NCI-H146 treated with DMSO at 0.1 percent for 48 hours (cell line): Measurements from ENCODE around the gene DLST.

ENCODE experiments used
- DNase-seq: peaks from one replicate; lab custom pipeline; 2025; ENCODE audit not compliant: unreplicated experiment; lab: John Stamatoyannopoulos, UW

Gene DLST

DNA sequence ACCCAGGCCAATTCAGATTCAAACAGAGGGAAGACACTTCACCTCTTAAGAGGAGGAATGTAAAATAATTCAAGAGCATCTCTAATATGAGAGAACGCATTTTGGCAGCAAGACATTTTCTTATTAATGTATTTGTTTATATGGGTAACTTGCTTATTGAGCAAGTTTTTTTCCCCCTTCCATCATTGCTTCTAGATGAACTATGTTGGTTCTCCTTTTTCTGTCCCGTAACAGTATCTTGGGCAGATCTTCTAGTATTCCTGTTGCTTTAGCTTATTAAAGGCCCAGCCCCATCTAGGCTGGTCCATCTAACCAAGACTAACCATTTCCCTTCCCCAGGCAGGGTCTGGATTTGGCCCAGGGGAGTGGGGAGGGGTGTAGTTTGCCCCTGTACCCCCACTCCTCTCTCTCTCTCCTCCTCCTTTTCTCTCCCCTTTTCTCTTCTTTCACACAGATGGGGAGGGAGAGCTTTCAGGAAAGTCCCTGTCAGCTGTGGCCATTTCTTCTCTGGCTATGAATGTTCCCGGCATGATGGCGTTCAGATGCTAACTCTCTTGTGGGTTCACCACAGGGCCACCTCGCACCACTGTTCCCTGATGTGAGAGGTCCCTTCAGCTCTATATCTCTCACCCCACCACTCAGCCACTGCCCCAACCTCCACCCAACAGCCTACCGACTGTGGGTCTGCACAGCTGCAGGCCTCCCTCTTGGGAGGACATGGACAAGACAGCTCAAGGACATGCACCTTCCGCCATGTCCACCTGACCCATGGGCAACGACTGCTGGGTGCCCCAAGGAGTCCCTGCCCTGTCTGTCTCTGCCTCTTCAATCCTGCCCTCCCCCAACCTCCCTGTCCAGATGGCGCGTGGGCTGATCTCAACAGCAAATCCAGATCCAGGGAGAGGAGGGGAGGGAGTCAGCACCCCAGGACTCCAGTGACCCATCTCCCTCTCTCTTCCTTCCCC, 57.1 kb downstream of the DLST start:
- no peak for DNase-seq

DNA sequence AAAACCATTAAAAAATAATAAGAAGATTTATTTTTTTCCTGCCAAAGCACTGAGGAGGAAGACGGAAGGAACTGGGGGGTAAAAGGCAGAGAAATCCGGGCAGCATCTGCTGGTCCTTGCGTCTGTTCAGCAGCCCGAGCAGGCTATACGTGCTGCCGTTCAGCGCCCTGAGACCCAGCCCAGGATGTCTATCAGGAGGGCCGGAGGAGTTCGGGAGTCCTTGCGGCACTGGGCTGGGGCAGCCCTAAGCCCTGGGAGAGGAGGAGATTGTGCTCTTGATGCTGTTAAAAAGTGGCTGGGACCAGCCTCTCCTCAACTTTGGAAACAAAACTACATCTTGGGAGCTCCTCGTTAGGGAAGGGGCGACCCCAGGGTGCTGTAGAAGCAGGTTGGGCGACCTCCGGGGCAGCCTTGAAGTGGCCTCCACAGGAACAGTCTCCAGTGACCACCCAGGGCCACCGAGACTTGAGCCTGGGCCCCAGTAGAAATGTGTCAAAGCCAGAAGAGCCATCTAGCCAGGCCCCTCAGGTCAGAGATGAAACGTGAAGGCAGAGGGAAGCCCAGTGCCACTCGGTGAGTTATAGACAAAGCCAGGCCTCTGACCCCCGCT, 59.3 kb downstream of the DLST start:
- DNase-seq: no peak

DNA sequence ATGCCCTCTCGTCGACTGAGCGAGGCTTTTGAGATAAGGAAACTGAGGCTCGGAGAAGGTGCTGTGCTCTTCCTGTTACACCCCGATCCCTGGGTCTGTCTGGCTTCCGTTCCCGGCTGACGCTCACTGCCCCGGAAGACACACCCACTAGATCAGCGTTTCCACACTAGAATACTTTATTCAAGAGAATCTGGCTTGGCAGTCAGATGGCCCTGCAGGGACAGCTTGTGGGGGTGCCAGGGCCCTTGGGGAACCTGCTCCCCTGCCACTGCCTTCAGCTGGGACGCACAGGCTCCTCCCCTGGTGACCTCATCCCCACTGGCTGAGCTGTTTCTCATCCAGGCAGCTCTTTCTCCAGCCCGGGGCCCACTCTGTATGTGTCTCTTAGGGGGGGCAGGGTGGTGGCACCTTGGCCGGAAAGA, 60.0 kb downstream of the DLST start:
- no peak for DNase-seq

DNA sequence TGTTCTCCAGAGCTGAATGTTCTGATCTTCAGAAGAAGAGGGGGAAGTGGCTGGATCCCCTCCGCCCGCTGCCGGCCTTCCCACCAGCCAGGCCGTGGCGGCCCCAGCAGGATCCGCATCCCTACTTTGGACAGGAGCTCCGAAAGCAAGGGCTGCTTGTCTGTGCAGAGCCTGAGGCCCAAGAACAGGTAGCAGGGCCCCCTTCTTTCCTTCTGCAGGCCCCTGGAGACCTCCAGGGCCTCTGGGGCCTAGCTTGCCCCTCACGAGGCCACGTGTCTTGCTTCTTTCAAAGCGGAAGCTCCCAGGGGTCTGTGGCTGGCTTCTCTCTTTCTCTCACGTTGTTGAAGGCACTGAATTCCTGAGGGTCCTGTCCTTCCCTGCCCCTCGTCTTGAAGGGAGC, 60.5 kb downstream of the DLST start:
- DNase-seq: no peak

DNA sequence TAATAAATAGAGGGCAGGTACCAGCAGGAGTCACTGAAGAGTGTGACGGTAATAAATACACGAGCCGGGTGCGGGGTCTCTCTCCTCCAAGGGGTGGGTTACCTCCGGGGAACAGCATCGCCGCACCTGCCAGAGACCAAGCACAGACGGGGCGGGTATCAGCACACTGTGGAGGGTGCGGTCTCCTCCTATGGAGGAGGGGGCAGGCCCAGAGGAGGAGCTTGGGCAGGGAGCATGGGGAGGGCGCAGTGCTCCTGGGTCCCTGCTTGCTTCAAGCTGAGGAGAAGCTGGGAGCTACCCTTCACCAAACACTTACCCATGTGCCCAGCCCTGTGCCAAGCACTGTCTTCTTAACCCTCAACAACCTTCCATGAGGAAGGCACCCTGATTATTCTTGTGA, 60.9 kb downstream of the DLST start:
- DNase-seq: no peak

DNA sequence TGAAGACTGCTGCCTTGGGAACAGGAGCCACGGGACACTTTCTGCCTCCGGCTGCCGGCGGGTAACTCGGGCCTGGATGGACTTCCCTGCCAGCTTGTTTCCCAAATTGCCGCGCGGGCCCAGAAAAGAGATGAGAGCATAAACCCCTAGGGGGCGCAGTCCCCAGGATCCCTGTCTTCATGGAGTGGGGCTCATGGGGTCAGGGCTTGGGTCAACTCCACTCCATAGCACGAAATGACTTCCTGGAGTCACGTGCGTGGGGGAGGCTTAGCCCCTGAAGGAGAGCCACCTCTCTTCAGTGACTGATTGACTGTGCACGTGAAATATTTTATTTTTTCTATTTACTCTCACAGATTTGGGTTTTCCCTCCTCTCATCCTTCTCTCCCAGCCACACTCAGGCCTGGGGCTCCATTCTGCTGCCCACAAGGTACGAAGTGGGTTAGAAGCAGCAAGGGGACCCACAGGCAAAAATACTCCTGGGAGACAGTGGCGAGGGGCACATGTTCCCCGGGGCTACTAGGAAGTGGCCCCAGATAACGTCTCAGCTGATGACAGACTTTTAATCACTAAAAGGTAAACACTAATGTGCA, 63.6 kb downstream of the DLST start:
- no peak for DNase-seq

DNA sequence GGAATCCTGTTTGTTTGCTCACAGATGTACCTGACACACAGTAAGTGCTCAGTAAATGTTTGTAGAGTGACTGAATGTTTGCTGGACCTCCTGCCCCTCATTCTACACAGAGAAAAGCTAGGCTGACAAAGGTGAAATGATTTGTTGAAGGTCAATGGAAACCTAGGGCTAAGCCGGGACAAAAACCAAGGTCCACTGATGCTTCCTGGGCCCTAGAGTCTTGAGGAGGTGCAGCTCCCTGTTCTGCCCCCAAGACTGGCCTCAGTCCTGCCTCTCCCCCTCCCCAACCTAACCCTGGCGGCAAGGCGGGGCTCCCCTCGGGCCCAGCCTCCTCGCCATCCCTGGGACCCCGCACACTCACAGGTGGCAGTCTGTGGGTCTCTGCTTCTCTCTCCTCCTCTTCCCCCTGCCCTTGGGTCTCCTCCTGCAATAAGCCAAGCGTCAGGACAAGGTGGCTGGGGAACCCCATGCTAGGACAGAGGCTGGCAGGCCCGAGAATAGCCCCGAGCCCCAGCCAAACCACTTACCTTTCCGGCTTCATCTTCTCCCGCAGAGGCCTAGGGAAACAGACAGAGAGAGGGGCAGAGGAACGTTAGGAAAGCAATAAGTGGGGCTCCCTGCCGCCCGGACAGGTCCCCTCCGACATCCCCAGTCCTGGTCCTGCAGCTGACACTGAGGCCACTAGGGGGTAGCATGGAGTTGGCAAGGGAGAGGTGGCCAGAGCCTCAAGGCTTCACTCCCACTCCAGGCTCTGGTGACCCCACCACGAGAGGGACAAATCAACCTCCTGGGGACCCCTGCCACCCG, 64.3 kb downstream of the DLST start:
- DNase-seq: peak; percentile 6

DNA sequence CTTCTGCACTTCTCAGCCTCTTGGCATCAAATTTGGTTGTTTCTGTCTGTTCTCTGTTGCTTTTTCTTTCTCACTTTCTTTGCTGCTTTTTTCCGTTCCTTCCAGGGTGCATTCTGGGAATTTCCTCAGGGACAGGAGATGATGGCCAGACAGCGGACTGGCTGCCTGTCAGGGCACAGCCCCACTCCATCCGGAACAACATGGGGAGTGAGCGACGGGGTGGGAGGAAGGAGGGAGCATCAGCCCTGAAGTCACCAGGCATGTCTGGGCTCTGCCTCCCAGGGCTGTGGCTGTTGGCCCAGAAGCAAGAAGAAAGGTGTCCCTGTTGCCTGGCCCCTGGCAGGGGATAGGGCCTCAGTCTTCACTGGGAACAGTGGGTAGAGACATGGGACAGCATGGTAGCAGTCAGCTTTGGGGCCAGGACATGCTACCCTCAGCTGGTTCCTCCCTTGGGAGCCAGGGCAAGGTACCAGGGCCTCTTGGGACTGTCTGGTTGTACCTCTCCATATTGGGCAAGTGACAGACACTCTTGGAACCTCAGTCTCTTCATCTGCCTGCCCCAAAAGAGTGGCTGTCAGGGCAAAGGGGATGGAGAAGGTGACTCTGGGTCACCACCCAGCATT, 65.1 kb downstream of the DLST start:
- DNase-seq: no peak

DNA sequence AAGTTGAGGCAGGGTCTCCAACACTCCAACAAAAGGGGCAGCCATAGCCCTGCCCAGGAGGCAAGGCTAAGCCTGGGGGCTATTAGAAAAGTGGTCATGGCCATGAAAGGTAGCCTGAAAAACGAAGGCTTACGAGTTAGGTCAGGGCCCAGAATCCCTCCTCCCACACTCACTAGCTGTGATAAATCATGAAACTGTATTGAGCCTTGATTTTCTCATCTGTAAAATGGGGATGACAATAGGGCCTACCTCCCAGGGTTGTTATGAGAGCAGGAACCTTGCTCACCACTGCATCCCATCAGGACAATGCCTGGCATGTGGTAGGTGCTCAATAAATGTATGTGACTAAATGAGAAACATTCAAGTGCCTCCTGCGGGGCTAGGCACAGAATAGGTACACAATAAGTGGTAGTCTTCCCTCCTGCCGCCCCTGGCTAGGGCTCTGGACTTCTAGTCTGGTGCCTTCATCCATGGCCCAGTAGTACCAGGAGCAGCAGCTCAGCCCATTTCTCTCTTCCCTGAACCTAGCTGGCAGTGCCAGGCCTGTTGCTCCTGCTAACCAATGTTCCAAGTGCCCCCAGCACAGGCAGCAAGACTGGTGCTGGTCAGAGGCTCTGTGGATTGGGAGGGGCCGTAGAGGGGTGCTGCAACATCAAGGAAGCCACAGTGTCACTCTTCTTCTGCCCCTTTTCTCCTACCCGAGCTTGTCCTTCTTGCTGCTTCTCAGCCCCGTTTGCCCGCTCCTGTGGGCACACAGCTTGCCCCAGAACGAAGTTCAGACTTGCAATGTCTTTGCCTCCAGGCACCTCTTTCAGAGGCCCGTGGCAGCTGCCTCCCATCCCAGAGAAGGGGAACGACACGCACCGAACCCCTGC, 65.9 kb downstream of the DLST start:
- DNase-seq: no peak

DNA sequence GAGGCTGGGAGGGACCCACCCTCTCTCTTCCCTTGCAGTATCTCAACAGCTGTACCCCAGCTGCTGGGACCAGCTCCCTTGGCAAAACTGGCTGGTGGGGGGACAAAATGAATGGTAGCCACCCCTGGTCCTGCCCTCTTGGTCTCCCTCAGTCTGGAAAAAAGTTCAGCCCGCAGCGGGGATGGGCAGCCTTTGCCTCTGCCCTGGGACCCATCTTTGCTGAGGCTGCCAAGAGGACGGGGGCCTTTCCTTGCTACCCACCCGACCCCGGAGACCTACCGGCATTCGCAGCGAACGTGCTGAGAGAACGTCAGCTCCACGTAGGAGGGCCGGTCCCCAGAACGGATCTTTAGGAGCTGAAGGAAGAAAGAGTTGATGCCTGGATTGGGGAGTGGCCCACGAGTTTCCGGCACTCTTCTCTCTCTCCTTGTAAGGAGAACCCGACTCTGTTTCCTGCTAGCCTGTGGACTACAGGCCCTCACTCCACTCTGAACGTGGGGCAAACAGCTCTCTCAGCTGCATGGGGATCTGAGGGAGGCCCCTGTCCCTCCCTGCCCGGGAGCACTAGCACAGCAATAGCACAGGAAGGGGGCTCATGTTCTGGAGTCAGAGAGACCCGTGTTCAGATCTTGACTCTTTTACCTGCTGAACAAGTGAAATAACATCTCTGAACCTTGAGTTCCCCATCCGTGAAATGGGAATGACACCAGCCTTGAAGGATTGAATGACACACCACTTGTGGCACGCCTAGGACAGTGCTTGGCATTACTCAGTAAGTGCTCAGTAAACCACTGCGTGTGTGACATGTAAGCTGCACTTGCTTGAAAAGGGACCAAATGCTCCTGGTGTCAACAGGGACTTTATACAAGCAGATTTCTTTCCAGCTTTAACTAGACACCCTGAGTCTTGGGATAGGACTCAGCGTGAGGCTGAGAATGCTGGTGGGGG, 66.8 kb downstream of the DLST start:
- no peak for DNase-seq

DNA sequence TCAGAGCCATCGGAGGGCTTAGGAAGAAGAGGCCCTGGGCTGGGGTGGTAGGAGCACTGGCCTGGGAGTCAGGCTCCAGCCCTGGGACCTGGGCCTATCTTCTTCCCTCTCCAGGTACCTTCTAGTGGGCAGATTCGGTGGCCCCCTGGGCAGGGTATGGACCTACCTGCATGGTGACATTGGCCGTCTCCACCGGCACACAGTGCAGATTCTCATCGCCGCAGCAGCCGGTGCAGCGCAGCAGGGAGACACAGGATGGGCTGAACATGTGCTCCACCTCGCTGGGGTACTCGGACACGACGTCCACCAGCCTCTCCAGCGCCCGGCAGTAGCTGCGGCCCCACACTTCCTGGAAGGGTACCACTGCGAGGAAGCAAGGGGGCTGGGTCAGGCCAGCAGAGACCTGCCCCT, 67.5 kb downstream of the DLST start:
- no peak for DNase-seq

DNA sequence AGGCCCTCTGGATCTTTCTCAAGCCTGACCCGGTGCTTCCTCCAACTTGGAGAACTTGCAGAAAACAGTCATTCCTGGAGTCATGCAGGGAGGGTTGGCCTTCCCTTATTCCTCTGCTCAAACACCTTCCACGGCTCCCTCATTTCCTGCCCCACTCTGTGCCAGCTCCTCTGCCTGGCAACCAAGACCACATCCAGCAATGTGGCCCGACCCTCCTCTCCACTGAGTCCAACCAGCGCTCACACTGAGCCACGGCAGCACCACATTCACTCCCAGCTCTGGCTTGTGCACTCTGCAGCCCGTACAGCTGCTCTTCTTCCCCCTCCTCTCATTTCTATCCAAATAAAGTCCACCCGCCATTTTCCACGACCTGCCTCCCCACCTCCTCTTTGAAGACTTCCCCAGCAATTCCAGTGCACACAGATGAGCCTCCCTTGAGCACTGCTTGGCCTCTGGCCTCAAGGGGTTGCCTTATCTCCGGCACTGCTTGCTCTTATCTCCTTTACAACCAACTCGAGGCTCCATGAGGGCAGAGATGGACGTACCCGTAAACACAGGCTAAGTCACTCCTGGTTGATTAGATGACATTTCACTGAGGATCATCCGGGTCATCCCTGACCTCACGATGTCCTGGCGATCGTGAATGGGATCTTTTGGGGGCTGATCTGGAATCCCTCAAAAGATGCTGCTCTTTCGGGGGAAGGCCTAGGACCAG, 68.3 kb downstream of the DLST start:
- DNase-seq: no peak

DNA sequence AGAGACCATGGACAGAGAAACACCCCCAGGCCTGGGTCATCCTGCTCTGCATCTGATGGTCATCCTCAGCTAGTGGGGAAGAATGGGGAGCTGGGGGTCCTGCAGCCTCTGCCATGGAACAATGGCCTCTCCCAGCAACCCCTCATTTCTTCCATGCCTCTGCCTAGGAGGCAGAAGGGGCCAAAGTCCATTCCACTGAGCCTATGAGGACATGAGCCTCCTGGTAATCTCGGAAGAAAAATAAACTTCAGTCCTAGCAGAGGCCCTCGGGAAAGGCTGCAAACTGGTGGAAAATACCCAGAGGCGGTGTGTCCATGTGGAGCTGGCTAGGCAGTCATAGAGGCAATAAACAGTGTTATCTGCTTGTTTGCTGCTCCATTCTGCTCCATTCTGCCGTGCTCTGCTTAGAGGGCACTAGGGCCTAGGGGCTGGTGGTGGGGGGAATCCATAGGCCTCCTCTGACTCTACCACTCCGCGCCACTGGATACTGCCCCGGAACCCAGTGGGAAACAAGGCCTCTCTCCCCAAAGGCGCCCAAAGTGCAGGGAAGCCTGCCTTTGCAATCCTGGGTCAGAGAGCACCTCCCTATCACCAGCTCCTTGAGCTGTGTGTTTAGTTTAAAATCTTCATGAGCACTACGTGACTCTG, 69.2 kb downstream of the DLST start:
- DNase-seq: no peak

DNA sequence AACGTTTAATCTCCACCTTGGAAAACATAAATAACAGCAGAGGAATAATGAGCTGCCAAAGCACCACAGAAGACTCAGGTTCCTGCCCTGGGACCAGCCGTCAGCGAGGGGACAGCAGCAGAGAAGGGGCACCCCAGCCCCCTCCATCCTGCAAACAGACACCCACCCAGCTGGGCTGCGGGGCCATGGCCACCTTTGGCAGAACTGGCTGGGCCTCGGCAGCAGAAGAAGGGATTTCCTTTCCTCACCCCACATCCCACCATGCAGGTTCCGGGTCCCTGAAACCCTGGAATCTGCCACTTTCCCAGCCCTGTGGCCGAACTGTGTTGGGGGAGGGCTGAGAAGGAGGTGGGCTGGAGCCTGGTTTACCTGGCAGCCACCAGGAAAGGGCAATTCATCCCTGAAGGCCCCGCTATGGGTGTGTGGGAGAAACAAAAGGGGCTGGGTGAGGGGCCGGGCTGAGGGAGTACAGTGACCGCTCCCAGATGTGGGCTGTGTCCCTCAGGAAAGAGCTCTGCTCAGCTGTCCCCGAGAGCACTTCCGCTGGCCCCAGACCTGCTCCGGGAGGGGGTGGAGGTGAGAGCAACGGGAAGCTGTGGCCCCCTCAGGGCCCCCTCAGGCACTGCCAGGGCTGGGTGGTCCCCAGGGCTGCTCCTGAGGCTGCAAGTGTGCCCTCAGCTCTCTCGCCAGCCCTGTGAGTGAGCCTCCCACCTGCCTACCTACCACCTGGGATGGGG, 69.9 kb downstream of the DLST start:
- no peak for DNase-seq

DNA sequence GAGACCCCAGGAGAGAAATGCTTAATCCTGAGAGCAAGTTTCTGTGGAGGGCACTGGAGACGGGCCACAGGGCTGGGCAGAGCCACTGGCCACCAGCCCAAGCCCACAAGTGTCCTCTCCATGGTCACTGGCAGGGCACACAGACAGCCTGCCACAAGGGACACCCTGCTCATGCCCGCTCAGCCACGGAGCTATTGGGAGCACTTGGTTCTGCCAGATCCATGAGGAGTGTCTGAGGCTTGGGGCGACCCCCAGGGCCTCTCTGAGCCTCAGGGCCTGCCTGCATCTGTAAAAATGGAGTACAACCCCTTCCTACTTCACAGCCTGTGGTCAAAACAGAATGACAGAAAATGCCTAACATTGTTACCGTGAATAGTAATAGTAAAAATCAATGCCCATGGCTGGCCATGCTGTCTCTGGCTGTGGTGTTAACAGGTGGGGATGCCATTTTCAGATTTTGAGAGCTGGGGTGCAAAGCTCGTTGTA, 70.5 kb downstream of the DLST start:
- DNase-seq: no peak

DNA sequence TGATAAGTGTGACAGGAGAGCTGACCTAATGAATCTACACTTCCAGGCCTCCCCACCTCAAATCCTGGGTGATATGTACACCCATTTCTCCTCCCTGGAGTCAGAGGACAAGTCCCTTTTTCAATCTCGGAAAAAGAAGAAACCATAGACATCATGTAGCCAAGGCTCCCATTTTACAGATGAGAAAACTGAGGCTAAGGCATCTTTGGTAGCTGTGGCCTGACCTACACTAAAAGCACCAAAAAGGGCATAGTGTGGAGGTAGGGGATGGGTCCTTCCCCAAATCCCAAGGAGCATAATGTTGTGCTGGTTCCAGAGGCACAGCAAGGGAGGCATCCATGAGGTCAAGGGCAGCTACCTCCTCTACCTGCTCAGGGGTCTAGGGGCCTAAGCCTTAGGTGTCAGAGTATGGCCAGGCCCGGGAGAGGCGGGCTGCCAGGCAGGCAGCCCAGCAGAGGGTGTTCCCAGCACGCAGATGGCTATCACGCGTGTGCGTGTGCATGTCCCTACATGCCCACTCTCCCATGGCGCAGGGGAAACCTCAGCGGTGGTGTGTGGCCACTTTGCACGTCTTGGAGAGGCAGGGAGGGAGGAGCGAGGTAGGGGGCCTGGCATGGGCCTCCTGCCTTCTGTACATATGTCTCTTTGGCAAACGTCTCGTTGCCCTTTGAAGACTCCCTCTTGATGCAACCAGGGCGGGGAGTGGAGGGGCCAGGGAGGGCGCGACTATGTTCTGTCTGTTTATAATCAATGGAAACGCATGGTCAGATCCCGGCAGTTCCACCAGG, 71.2 kb downstream of the DLST start:
- no peak for DNase-seq
